Activated naive CD4-positive, alpha-beta T cell treated with anti-CD3 and anti-CD28 coated beads, Interleukin-2, amount 10 ng/mL, durations not matched to agents 7 days and 5 days (primary cell): Measurements from ENCODE around the gene YDJC.
A peak's percentile ranks its signal among the peaks of the same experiment; 100 is the strongest.
"Not testable (repeated sequence)": the region's sequence is repeated elsewhere in the genome, so short reads cannot be mapped to it uniquely, and the experiment has no call there.

ENCODE experiments used
- CTCF ChIA-PET: fragments of 350-600 bp; sonication (Branson Sonifier 250); formaldehyde crosslinking; loops from one replicate; lab custom pipeline; 2021; ENCODE audit warnings: antibody characterized with exemption; lab: Charles Lee
- DNase-seq: peaks from one replicate; pipeline ENCODE4 v3.0.0-alpha.2; 2020
- H3K27ac Mint-ChIP-seq: one replicate; pipeline ENCODE4 v1.8.0; 2021; ENCODE audit warnings: mild to moderate bottlenecking, moderate library complexity, mixed read lengths
- H3K27me3 Mint-ChIP-seq: one replicate; pipeline ENCODE4 v1.8.0; 2021; ENCODE audit warnings: mild to moderate bottlenecking, mixed read lengths
- H3K36me3 Mint-ChIP-seq: one replicate; pipeline ENCODE4 v1.8.0; 2021; ENCODE audit warnings: mixed read lengths
- H3K4me1 Mint-ChIP-seq: one replicate; pipeline ENCODE4 v1.8.0; 2021; ENCODE audit warnings: mixed read lengths
- H3K4me3 Mint-ChIP-seq: one replicate; pipeline ENCODE4 v1.8.0; 2021; ENCODE audit warnings: mild to moderate bottlenecking, moderate library complexity, mixed read lengths
- H3K9me3 Mint-ChIP-seq: one replicate; pipeline ENCODE4 v1.8.0; 2021; ENCODE audit warnings: mixed read lengths

Gene YDJC

GRCh38 chr22:21622011-21622918 is 7.6 kb downstream of the YDJC start:
- CTCF ChIA-PET: interaction anchor here (1.1 to 3.1 kb wide), 3 partner anchors 8 to 20 kb away, joined by 3 to 12 read pairs (median 4); partner anchors contain the start of gene SDF2L1
- H3K4me3 Mint-ChIP-seq: no peak overlapping the region
- DNase-seq: no peak
- peaks cover 30% of the 10 kb centered on the region for H3K36me3 Mint-ChIP-seq
- H3K9me3 Mint-ChIP-seq: no peaks in the 10 kb centered on the region
- H3K4me1 Mint-ChIP-seq: peaks cover 10% of the 10 kb centered on the region
- H3K27ac Mint-ChIP-seq: peak overlapping the region; percentile 42
- H3K27me3 Mint-ChIP-seq: no peaks in the 10 kb centered on the region

- Mint-ChIP-seq H3K36me3 (peaks cover 25% of the 10 kb centered on the region), H3K4me3 (no peak overlapping the region), H3K9me3 (no peaks in the 10 kb centered on the region), H3K4me1 (peaks cover 2% of the 10 kb centered on the region), H3K27ac (peak overlapping the region; percentile 34), H3K27me3 (no peaks in the 10 kb centered on the region)
- CTCF ChIA-PET: no interaction called here
- DNase-seq: no peak
These were observed 8.8 kb downstream of the YDJC start for GRCh38 chr22:21621025-21621424.

- not testable (repeated sequence) for H3K4me1 Mint-ChIP-seq, H3K9me3 Mint-ChIP-seq, H3K4me3 Mint-ChIP-seq, H3K27me3 Mint-ChIP-seq, DNase-seq, H3K27ac Mint-ChIP-seq
- CTCF ChIA-PET: interaction anchor here (0.8 to 2.6 kb wide), 2 partner anchors 12 to 14 kb away, joined by 3 to 9 read pairs; no protein-coding TSS in a partner anchor
- peaks cover 21% of the 10 kb centered on the region for H3K36me3 Mint-ChIP-seq
These were observed 12.5 kb downstream of the YDJC start for GRCh38 chr22:21617337-21617736.

- Mint-ChIP-seq H3K4me3 (no peak overlapping the region), H3K27me3 (no peaks in the 10 kb centered on the region), H3K4me1 (peaks cover 4% of the 10 kb centered on the region), H3K36me3 (peaks cover 26% of the 10 kb centered on the region), H3K9me3 (no peaks in the 10 kb centered on the region), H3K27ac (no peak overlapping the region)
- no peak for DNase-seq
- CTCF ChIA-PET: interaction anchor here (0.7 kb wide), 1 partner anchor 8 kb away, joined by 3 read pairs; no protein-coding TSS in a partner anchor
These were observed 14.1 kb downstream of the YDJC start for GRCh38 chr22:21615731-21616130.

GRCh38 chr22:21613553-21614233 is 16.1 kb downstream of the YDJC start:
- Mint-ChIP-seq H3K27ac (peak overlapping the region; percentile 19), H3K36me3 (peaks cover 25% of the 10 kb centered on the region), H3K4me3 (no peak overlapping the region), H3K27me3 (no peaks in the 10 kb centered on the region), H3K9me3 (no peaks in the 10 kb centered on the region), H3K4me1 (peaks cover 2% of the 10 kb centered on the region)
- CTCF ChIA-PET: interaction anchor here (1.4 to 1.7 kb wide), 2 partner anchors 9 to 15 kb away, joined by 3 to 6 read pairs; no protein-coding TSS in a partner anchor
- no peak for DNase-seq

GRCh38 chr22:21612858-21613257 is 17.0 kb downstream of the YDJC start:
- no peaks in the 10 kb centered on the region for H3K27me3 Mint-ChIP-seq
- H3K4me3 Mint-ChIP-seq: no peak overlapping the region
- CTCF ChIA-PET: no interaction called here
- H3K9me3 Mint-ChIP-seq: no peaks in the 10 kb centered on the region
- H3K4me1 Mint-ChIP-seq: peaks cover 3% of the 10 kb centered on the region
- DNase-seq: no peak
- H3K36me3 Mint-ChIP-seq: peaks cover 26% of the 10 kb centered on the region
- H3K27ac Mint-ChIP-seq: no peak overlapping the region

GRCh38 chr22:21611210-21611977 is 18.4 kb downstream of the YDJC start:
- H3K9me3 Mint-ChIP-seq: no peaks in the 10 kb centered on the region
- H3K4me3 Mint-ChIP-seq: no peak overlapping the region
- peaks cover 6% of the 10 kb centered on the region for H3K4me1 Mint-ChIP-seq
- peak overlapping the region; percentile 3 for H3K27ac Mint-ChIP-seq
- H3K27me3 Mint-ChIP-seq: no peaks in the 10 kb centered on the region
- CTCF ChIA-PET: no interaction called here
- DNase-seq: no peak
- peaks cover 31% of the 10 kb centered on the region for H3K36me3 Mint-ChIP-seq

- H3K4me1 Mint-ChIP-seq, H3K27ac Mint-ChIP-seq, DNase-seq, H3K9me3 Mint-ChIP-seq, H3K27me3 Mint-ChIP-seq, H3K4me3 Mint-ChIP-seq: not testable (repeated sequence)
- H3K36me3 Mint-ChIP-seq: peaks cover 27% of the 10 kb centered on the region
- CTCF ChIA-PET: interaction anchor here (0.6 to 0.9 kb wide), 2 partner anchors 19 to 33 kb away, joined by 3 read pairs; no protein-coding TSS in a partner anchor
These were observed 20.2 kb downstream of the YDJC start for GRCh38 chr22:21609556-21610157.

GRCh38 chr22:21606775-21607174 is 23.0 kb downstream of the YDJC start:
- no peaks in the 10 kb centered on the region for H3K9me3 Mint-ChIP-seq
- H3K27ac Mint-ChIP-seq: no peak overlapping the region
- DNase-seq: no peak
- peaks cover 21% of the 10 kb centered on the region for H3K36me3 Mint-ChIP-seq
- H3K4me3 Mint-ChIP-seq: no peak overlapping the region
- H3K4me1 Mint-ChIP-seq: peaks cover 9% of the 10 kb centered on the region
- no peaks in the 10 kb centered on the region for H3K27me3 Mint-ChIP-seq
- CTCF ChIA-PET: interaction anchor here (0.9 to 1.0 kb wide), 2 partner anchors 12 to 36 kb away, joined by 3 read pairs; no protein-coding TSS in a partner anchor

GRCh38 chr22:21605887-21606564 is 23.8 kb downstream of the YDJC start:
- Mint-ChIP-seq H3K36me3 (peaks cover 14% of the 10 kb centered on the region), H3K4me3 (no peak overlapping the region), H3K9me3 (no peaks in the 10 kb centered on the region), H3K4me1 (peaks cover 9% of the 10 kb centered on the region), H3K27ac (peak overlapping the region; percentile 67), H3K27me3 (no peaks in the 10 kb centered on the region)
- no peak for DNase-seq
- CTCF ChIA-PET: interaction anchor here (0.9 to 1.0 kb wide), 3 partner anchors 11 to 37 kb away, joined by 3 read pairs; no protein-coding TSS in a partner anchor

- CTCF ChIA-PET: interaction anchor here (0.8 to 1.1 kb wide), 2 partner anchors 25 to 39 kb away, joined by 3 to 4 read pairs; no protein-coding TSS in a partner anchor
- Mint-ChIP-seq H3K27me3 (no peaks in the 10 kb centered on the region), H3K4me1 (peaks cover 14% of the 10 kb centered on the region), H3K9me3 (no peaks in the 10 kb centered on the region), H3K27ac (no peak overlapping the region), H3K4me3 (no peak overlapping the region), H3K36me3 (peaks cover 21% of the 10 kb centered on the region)
- no peak for DNase-seq
These were observed 25.8 kb downstream of the YDJC start for GRCh38 chr22:21603973-21604372.

- H3K9me3 Mint-ChIP-seq: no peaks in the 10 kb centered on the region
- H3K36me3 Mint-ChIP-seq: peaks cover 19% of the 10 kb centered on the region
- DNase-seq: no peak
- no peaks in the 10 kb centered on the region for H3K27me3 Mint-ChIP-seq
- H3K27ac Mint-ChIP-seq: no peak overlapping the region
- CTCF ChIA-PET: interaction anchor here (0.7 to 0.8 kb wide), 2 partner anchors 26 to 44 kb away, joined by 3 read pairs; no protein-coding TSS in a partner anchor
- H3K4me1 Mint-ChIP-seq: peaks cover 18% of the 10 kb centered on the region
- no peak overlapping the region for H3K4me3 Mint-ChIP-seq
These were observed 27.2 kb downstream of the YDJC start for GRCh38 chr22:21602579-21602978.
